K562 (cell line): ENCODE measurements around the gene TCF12. TPM values are rescaled to one million over a fixed set of nuclear protein-coding genes. Genes with fewer than 3 reads are reported as not detected.

Experiments
- AFF4 ChIP-seq: sonication (generic); formaldehyde crosslinking; IDR thresholded peaks from 2 replicates; pipeline ENCODE4 v1.8.0; 2023; ENCODE audit warnings: mild to moderate bottlenecking, missing genetic modification reagents
- DACH1 ChIP-seq: fragments of 450-650 bp; IDR thresholded peaks from 2 replicates; pipeline ENCODE4 v1.6.1; 2018; ENCODE audit not compliant: partially characterized antibody
- HEY1 ChIP-seq: fragments of 250-450 bp; sonication (Bioruptor Pico); IDR thresholded peaks from 2 replicates; pipeline ENCODE4 v1.5.0; 2020; ENCODE audit warnings: mild to moderate bottlenecking, moderate library complexity, borderline replicate concordance
- KDM1A ChIP-seq, 2 experiments: fragments of 450-650 bp; IDR thresholded peaks; 2 replicates each; pipeline ENCODE4 v1.6.1; 2016; ENCODE audit warnings: mild to moderate bottlenecking in 2 of 2
- SOX6 ChIP-seq: fragments of 450-650 bp; IDR thresholded peaks from 2 replicates; pipeline ENCODE4 v1.6.1; 2014; ENCODE audit warnings: mild to moderate bottlenecking
- TAL1 ChIP-seq: fragments of 450-650 bp; IDR thresholded peaks from 2 replicates; pipeline ENCODE4 v1.6.1; 2016; ENCODE audit warnings: mild to moderate bottlenecking
- ZNF79 ChIP-seq: fragments of 250-450 bp; sonication (Bioruptor Pico); IDR thresholded peaks from 2 replicates; pipeline ENCODE4 v1.4.0; 2020; ENCODE audit warnings: low read depth, mild to moderate bottlenecking, moderate library complexity
- polyA plus RNA-seq, 8 experiments: library from polyadenylated mRNA; depleted of rRNA in 4 of 8; stranded (reverse) in 5 of 8; unstranded in 3 of 8; fragments of >200 nt; fragmentation: Nextera tagmentation in 2 of 8; fragmentation: Illumina TruSeq in 1 of 8; extraction: Ambion mirVana in 2 of 8; extraction: Trizol in 1 of 8; gene quantifications; 2 replicates each; pipeline versions ENCODE4 v1.2.1 to v1.2.3, GENCODE V29; 2011 to 2014; ENCODE audit warnings: inconsistent platforms in 1 of 8, missing spikeins in 1 of 8
- total RNA-seq, 7 experiments: library from RNA; depleted of rRNA in 6 of 7; stranded (reverse); fragments of >200 nt in 6 of 7; fragmentation: Illumina TruSeq in 2 of 7; extraction: Trizol in 2 of 7; gene quantifications; 2 replicates each; pipeline versions ENCODE4 v1.2.1 to v1.2.3, GENCODE V29; 2011 to 2021; ENCODE audit warnings: low replicate concordance in 1 of 7
- TF ChIP-seq, protein P1 (sequence below): IDR thresholded peaks from 3 replicates; pipeline ENCODE4 v1.6.1; 2011; ENCODE audit warnings: borderline replicate concordance, mild to moderate bottlenecking, moderate library complexity; ENCODE audit not compliant: insufficient read length; ENCODE audit errors: extremely low read depth
- TF ChIP-seq, protein P2 (sequence below): IDR thresholded peaks from 2 replicates; pipeline ENCODE4 v1.6.1; 2011; ENCODE audit not compliant: insufficient read length; ENCODE audit errors: extremely low read depth

The TCF12 gene
- total and polyA plus RNA-seq, 9 of the 15 experiments (the other 6 are each of a cell fraction or from before 2014, with no cell fraction given) = 10.5 to 132 (median 52.9) TPM

DNA sequence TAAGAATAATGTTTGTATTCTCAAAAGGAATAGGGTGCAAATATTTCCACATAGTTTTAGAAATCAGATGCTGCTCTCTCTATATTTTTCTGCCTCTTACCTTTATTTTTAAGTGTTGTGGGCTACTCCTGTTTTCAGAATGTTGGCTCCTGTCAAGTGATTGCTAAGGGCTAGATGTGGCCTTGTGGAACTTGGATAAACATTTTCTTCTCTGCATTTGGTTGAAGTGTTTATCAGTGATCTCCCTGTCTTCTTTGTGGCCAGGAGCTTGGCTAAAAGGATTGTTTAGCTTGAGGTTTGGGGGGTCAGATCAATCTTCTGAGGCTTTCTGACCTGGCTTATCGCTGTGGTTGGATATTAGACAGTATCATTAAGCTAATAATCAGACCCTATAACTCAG lies 112.6 kb downstream of the TCF12 start (continued):
- TF ChIP-seq, protein P1, sequence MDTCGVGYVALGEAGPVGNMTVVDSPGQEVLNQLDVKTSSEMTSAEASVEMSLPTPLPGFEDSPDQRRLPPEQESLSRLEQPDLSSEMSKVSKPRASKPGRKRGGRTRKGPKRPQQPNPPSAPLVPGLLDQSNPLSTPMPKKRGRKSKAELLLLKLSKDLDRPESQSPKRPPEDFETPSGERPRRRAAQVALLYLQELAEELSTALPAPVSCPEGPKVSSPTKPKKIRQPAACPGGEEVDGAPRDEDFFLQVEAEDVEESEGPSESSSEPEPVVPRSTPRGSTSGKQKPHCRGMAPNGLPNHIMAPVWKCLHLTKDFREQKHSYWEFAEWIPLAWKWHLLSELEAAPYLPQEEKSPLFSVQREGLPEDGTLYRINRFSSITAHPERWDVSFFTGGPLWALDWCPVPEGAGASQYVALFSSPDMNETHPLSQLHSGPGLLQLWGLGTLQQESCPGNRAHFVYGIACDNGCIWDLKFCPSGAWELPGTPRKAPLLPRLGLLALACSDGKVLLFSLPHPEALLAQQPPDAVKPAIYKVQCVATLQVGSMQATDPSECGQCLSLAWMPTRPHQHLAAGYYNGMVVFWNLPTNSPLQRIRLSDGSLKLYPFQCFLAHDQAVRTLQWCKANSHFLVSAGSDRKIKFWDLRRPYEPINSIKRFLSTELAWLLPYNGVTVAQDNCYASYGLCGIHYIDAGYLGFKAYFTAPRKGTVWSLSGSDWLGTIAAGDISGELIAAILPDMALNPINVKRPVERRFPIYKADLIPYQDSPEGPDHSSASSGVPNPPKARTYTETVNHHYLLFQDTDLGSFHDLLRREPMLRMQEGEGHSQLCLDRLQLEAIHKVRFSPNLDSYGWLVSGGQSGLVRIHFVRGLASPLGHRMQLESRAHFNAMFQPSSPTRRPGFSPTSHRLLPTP = no peak
- TF ChIP-seq TAL1 (no peak), KDM1A (IDR thresholded peaks at IDR 0.05) (0 out of 4 replicates have a peak, but pooled peaks of 1 of the 2 experiments have one; percentile 10), DACH1 (peak; percentile 33), AFF4 (CRISPR knock-in tag) (no peak), HEY1 (0 out of 2 replicates have a peak, but pooled peaks have one; percentile 28), ZNF79 (CRISPR knock-in tag) (no peak), SOX6 (peak; percentile 45; the same call in 1 of the 2 replicates)
- TF ChIP-seq, protein P2, sequence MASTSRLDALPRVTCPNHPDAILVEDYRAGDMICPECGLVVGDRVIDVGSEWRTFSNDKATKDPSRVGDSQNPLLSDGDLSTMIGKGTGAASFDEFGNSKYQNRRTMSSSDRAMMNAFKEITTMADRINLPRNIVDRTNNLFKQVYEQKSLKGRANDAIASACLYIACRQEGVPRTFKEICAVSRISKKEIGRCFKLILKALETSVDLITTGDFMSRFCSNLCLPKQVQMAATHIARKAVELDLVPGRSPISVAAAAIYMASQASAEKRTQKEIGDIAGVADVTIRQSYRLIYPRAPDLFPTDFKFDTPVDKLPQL = no peak
